OCI-LY7 (cell line): Measurements from ENCODE around the gene EPO. TPM values are rescaled to one million over a fixed set of nuclear protein-coding genes. Genes with fewer than 3 reads are reported as not detected.

Experiments
- BruUV-seq: library from RNA; stranded (reverse); fragments of 400-500 nt; replicated peaks from 2 replicates; lab custom pipeline; 2021; lab: Mats Ljungman, UMichigan
- CTCF ChIA-PET: fragments of 300-600 bp; sonication (Branson Sonifier 250); formaldehyde crosslinking; loops from one replicate; lab custom pipeline; 2022; ENCODE audit warnings: antibody characterized with exemption; ENCODE audit not compliant: unreplicated experiment; lab: Charles Lee
- POLR2A ChIA-PET: fragments of 300-600 bp; sonication (Branson Sonifier 250); formaldehyde crosslinking; loops from one replicate; lab custom pipeline; 2022; ENCODE audit warnings: antibody characterized with exemption; lab: Charles Lee
- DNase-seq: peaks from one replicate; pipeline ENCODE4 v3.0.0-alpha.2; 2015; ENCODE audit warnings: low spot score
- H2AFZ ChIP-seq: fragments of 200-600 bp; sonication (generic), shearing (Covaris generic); 2 replicates; pipeline ENCODE4 v1.6.1; 2014; ENCODE audit warnings: mild to moderate bottlenecking, antibody characterized with exemption, low read length, moderate library complexity
- H3K27ac ChIP-seq: fragments of 200-600 bp; sonication (generic); 2 replicates; pipeline ENCODE4 v1.5.1; 2014; ENCODE audit warnings: mixed run types, low read depth, mild to moderate bottlenecking, moderate library complexity, low read length, inconsistent platforms; ENCODE audit not compliant: poor library complexity, severe bottlenecking
- H3K36me3 ChIP-seq: fragments of 200-600 bp; sonication (generic); 2 replicates; pipeline ENCODE4 v1.6.1; 2014; ENCODE audit warnings: mild to moderate bottlenecking, antibody characterized with exemption, low read length, moderate library complexity, mixed read lengths; ENCODE audit not compliant: insufficient read depth
- H3K4me1 ChIP-seq: fragments of 200-600 bp; sonication (generic); 2 replicates; pipeline ENCODE4 v1.5.1; 2014; ENCODE audit warnings: mild to moderate bottlenecking, low read length; ENCODE audit not compliant: insufficient read depth, poor library complexity, severe bottlenecking
- H3K4me2 ChIP-seq: fragments of 200-600 bp; sonication (generic); 2 replicates; pipeline ENCODE4 v1.6.1; 2014; ENCODE audit warnings: mild to moderate bottlenecking, low read length
- H3K4me3 ChIP-seq: fragments of 200-600 bp; sonication (generic); 2 replicates; pipeline ENCODE4 v1.5.1; 2014; ENCODE audit warnings: mild to moderate bottlenecking, low read depth, low read length; ENCODE audit not compliant: poor library complexity, severe bottlenecking
- H3K79me2 ChIP-seq: fragments of 200-600 bp; sonication (generic); 2 replicates; pipeline ENCODE4 v1.6.1; 2016; ENCODE audit warnings: low read depth, mild to moderate bottlenecking, low read length, moderate library complexity, mixed read lengths; ENCODE audit not compliant: insufficient read depth
- H3K9me2 ChIP-seq: fragments of 200-600 bp; sonication (generic); 2 replicates; pipeline ENCODE4 v1.6.1; 2016; ENCODE audit warnings: mild to moderate bottlenecking, low read length, mixed read lengths; ENCODE audit not compliant: insufficient read depth
- H3K9me3 ChIP-seq: fragments of 200-600 bp; sonication (generic); 2 replicates; pipeline ENCODE4 v1.6.1; 2014; ENCODE audit warnings: mild to moderate bottlenecking, mixed run types, low read length, mixed read lengths
- H4K20me1 ChIP-seq: fragments of 200-600 bp; sonication (generic); 2 replicates; pipeline ENCODE4 v1.6.1; 2014; ENCODE audit warnings: mild to moderate bottlenecking, antibody characterized with exemption, low read length, moderate library complexity, mixed read lengths; ENCODE audit not compliant: insufficient read depth
- CTCF ChIP-seq: fragments of 200-600 bp; sonication (generic); conservative IDR thresholded peaks from 2 replicates; pipeline ENCODE4 v1.5.1; 2014; ENCODE audit warnings: mild to moderate bottlenecking, antibody characterized with exemption, low read length, moderate library complexity, mixed read lengths
- EZH2phosphoT487 ChIP-seq: fragments of 200-600 bp; sonication (generic); IDR thresholded peaks from 2 replicates; pipeline ENCODE4 v1.6.1; 2018; ENCODE audit warnings: low read depth, borderline replicate concordance, mild to moderate bottlenecking, mixed run types, antibody characterized with exemption, low read length, moderate library complexity, mixed read lengths
- intact Hi-C: fragments of 100-400 bp; cut with micrococcal nuclease; formaldehyde crosslinking; loops from one replicate; pipeline ENCODE4 v1.10.0; 2022; ENCODE audit not compliant: unreplicated experiment
- total RNA-seq, 2 experiments: library from RNA; depleted of rRNA in 1 of 2; stranded (reverse); fragments of >200 nt in 1 of 2; shearing (Covaris generic) in 1 of 2; gene quantifications; 2 replicates each; pipeline ENCODE4 v1.2.3, GENCODE V29; 2014 to 2022

The EPO gene
- total RNA-seq, 2 experiments from 2014 or later, result 0.13 TPM; not detected in 1

DNA sequence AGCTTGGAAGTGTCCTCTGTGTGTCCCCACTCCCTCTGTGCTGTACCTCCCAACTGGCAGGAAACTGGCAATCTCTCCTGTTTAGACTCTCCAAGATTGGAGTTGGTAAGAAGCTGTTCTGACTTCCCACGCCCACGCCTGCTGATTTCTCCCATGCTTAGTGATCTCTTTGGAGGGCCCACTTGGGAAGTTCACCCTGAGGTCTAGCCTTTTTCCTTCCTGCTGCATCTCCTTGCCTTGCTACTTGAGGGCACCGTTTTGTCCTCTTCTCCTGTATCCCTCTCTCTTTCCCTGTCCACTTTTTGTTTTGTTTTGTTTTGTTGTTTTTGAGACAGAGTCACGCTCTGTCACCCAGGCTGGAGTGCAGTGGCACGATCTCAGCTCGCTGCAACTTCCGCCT lies 48.5 kb downstream of the EPO start:
- Histone ChIP-seq H3K4me2 (no peak overlapping the region), H3K27ac (no peak overlapping the region), H3K4me3 (no peak overlapping the region), H3K9me2 (no peaks in the 10 kb centered on the region), H3K9me3 (no peaks in the 10 kb centered on the region), H3K36me3 (no peaks in the 10 kb centered on the region), H3K4me1 (no peaks in the 10 kb centered on the region), H4K20me1 (no peaks in the 10 kb centered on the region), H3K79me2 (no peaks in the 10 kb centered on the region), H2AFZ (no peak overlapping the region)
- TF ChIP-seq CTCF (no peak), EZH2phosphoT487 (no peak)
- ChIA-PET CTCF (no interaction called here), POLR2A (no interaction called here)
- no peak for DNase-seq
- BruUV-seq, result no TSS peak
- intact Hi-C loops, result no loop called here

Other genes with a start within 250 kb of the EPO start
- 38.5 and 41.4 TPM in 2 replicates for gene TSC22D4, start 241.3 kb upstream of the EPO start, total RNA-seq (2014; rRNA removed; shearing (Covaris generic))
- 75.4 and 76.6 TPM in 2 replicates for gene TSC22D4, start 241.3 kb upstream of the EPO start, total RNA-seq (2022)
- 0.08 and 0.98 TPM in 2 replicates for gene NYAP1, start 236.5 kb upstream of the EPO start, total RNA-seq (2014; rRNA removed; shearing (Covaris generic))
- 0.10 and 0.50 TPM in 2 replicates for gene NYAP1, start 236.5 kb upstream of the EPO start, total RNA-seq (2022)
- gene AGFG2, start 181.3 kb upstream of the EPO start, total RNA-seq (2014; rRNA removed; shearing (Covaris generic)), result 7.9 and 11.5 TPM in 2 replicates
- gene AGFG2, start 181.3 kb upstream of the EPO start, total RNA-seq (2022), result 15.2 and 17.1 TPM in 2 replicates
- 1.2 and 1.5 TPM in 2 replicates for gene SAP25, start 146.6 kb upstream of the EPO start, total RNA-seq (2014; rRNA removed; shearing (Covaris generic))
- 12.7 and 14.0 TPM in 2 replicates for gene SAP25, start 146.6 kb upstream of the EPO start, total RNA-seq (2022)
- 30.3 and 39.2 TPM in 2 replicates for gene LRCH4, start 134.3 kb upstream of the EPO start, total RNA-seq (2014; rRNA removed; shearing (Covaris generic))
- 72.0 and 75.5 TPM in 2 replicates for gene LRCH4, start 134.3 kb upstream of the EPO start, total RNA-seq (2022)
- gene FBXO24, start 134.1 kb upstream of the EPO start, total RNA-seq (2014; rRNA removed; shearing (Covaris generic)), result 0.16 TPM in 1 of 2 replicates, not detected in the other
- 1.2 and 1.7 TPM in 2 replicates for gene FBXO24, start 134.1 kb upstream of the EPO start, total RNA-seq (2022)
- gene PCOLCE, start 118.1 kb upstream of the EPO start, total RNA-seq (2014; rRNA removed; shearing (Covaris generic)), result 8.8 and 27.6 TPM in 2 replicates
- 32.3 and 38.3 TPM in 2 replicates for gene PCOLCE, start 118.1 kb upstream of the EPO start, total RNA-seq (2022)
- 7.1 and 12.0 TPM in 2 replicates for gene MOSPD3, start 107.9 kb upstream of the EPO start, total RNA-seq (2014; rRNA removed; shearing (Covaris generic))
- gene MOSPD3, start 107.9 kb upstream of the EPO start, total RNA-seq (2022), result 10.4 and 15.1 TPM in 2 replicates
- gene TFR2, start 78.9 kb upstream of the EPO start, total RNA-seq (2014; rRNA removed; shearing (Covaris generic)), result 8.1 and 12.1 TPM in 2 replicates
- gene TFR2, start 78.9 kb upstream of the EPO start, total RNA-seq (2022), result 25.0 and 26.0 TPM in 2 replicates
- not detected in 2 replicates for gene ACTL6B, start 64.0 kb upstream of the EPO start, total RNA-seq (2014; rRNA removed; shearing (Covaris generic))
- gene ACTL6B, start 64.0 kb upstream of the EPO start, total RNA-seq (2022), result not detected in 2 replicates
- gene GNB2, start 46.7 kb upstream of the EPO start, total RNA-seq (2014; rRNA removed; shearing (Covaris generic)), result 59.4 and 80.4 TPM in 2 replicates
- gene GNB2, start 46.7 kb upstream of the EPO start, total RNA-seq (2022), result 174 and 180 TPM in 2 replicates
- gene GIGYF1, start 26.2 kb upstream of the EPO start, total RNA-seq (2014; rRNA removed; shearing (Covaris generic)), result 35.7 and 40.2 TPM in 2 replicates
- 52.0 and 58.8 TPM in 2 replicates for gene GIGYF1, start 26.2 kb upstream of the EPO start, total RNA-seq (2022)
- 82.6 and 94.3 TPM in 2 replicates for gene POP7, start 14.3 kb upstream of the EPO start, total RNA-seq (2014; rRNA removed; shearing (Covaris generic))
- 43.7 and 47.2 TPM in 2 replicates for gene POP7, start 14.3 kb upstream of the EPO start, total RNA-seq (2022)
- gene ZAN, start 13.1 kb downstream of the EPO start, total RNA-seq (2014; rRNA removed; shearing (Covaris generic)), result not detected in 2 replicates
- not detected in 2 replicates for gene ZAN, start 13.1 kb downstream of the EPO start, total RNA-seq (2022)
- 4.2 and 5.6 TPM in 2 replicates for gene EPHB4, start 107.1 kb downstream of the EPO start, total RNA-seq (2014; rRNA removed; shearing (Covaris generic))
- 7.3 and 8.0 TPM in 2 replicates for gene EPHB4, start 107.1 kb downstream of the EPO start, total RNA-seq (2022)
- gene SLC12A9, start 132.2 kb downstream of the EPO start, total RNA-seq (2014; rRNA removed; shearing (Covaris generic)), result 15.7 and 17.0 TPM in 2 replicates
- 21.1 and 25.6 TPM in 2 replicates for gene SLC12A9, start 132.2 kb downstream of the EPO start, total RNA-seq (2022)
- 2.2 and 3.3 TPM in 2 replicates for gene TRIP6, start 146.9 kb downstream of the EPO start, total RNA-seq (2014; rRNA removed; shearing (Covaris generic))
- gene TRIP6, start 146.9 kb downstream of the EPO start, total RNA-seq (2022), result 1.8 and 3.1 TPM in 2 replicates
- 154 and 174 TPM in 2 replicates for gene SRRT, start 154.6 kb downstream of the EPO start, total RNA-seq (2014; rRNA removed; shearing (Covaris generic))
- 247 and 264 TPM in 2 replicates for gene SRRT, start 154.6 kb downstream of the EPO start, total RNA-seq (2022)
- gene UFSP1, start 169.2 kb downstream of the EPO start, total RNA-seq (2014; rRNA removed; shearing (Covaris generic)), result 2.8 and 4.9 TPM in 2 replicates
- gene UFSP1, start 169.2 kb downstream of the EPO start, total RNA-seq (2022), result 3.3 and 3.8 TPM in 2 replicates
- not detected in 2 replicates for gene ACHE, start 175.4 kb downstream of the EPO start, total RNA-seq (2014; rRNA removed; shearing (Covaris generic))
- gene ACHE, start 175.4 kb downstream of the EPO start, total RNA-seq (2022), result not detected in 2 replicates
- gene MUC3A, start 229.1 kb downstream of the EPO start, total RNA-seq (2014; rRNA removed; shearing (Covaris generic)), result not detected in 2 replicates
- not detected in 2 replicates for gene MUC3A, start 229.1 kb downstream of the EPO start, total RNA-seq (2022)
- gene MUC12, start 249.1 kb downstream of the EPO start, total RNA-seq (2014; rRNA removed; shearing (Covaris generic)), result not detected in 2 replicates
- gene MUC12, start 249.1 kb downstream of the EPO start, total RNA-seq (2022), result not detected in 2 replicates